PC-3 (cell line): ENCODE measurements around the gene IKBIP.

Experiments
- EZH2phosphoT487 ChIP-seq: fragments of 300-600 bp; sonication (generic); IDR thresholded peaks from 2 replicates; pipeline ENCODE4 v1.6.1; 2018; ENCODE audit warnings: mild to moderate bottlenecking, antibody characterized with exemption, low read length, borderline replicate concordance
- TF ChIP-seq, protein P1 (sequence below): fragments of 300-600 bp; sonication (generic); conservative IDR thresholded peaks from 2 replicates; pipeline ENCODE4 v1.5.1; 2017; ENCODE audit warnings: antibody characterized with exemption, low read depth, mild to moderate bottlenecking, low read length

DNA sequence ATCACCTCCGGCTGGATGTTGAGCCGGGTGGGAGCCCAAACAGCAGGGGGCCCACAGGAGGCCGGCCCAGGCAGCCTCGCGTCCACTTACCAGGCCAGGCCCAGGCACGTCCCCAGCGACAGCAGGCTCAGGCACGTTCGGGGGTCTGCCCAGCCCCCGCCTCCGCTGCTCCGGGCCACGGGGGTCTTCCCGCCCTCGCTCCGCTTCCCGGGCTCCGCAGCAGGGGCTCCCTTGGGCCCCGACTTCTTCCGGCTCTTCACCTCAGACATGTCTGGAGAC is 216 bp downstream of the IKBIP start:
- no peak for TF ChIP-seq EZH2phosphoT487
- TF ChIP-seq, protein P1, sequence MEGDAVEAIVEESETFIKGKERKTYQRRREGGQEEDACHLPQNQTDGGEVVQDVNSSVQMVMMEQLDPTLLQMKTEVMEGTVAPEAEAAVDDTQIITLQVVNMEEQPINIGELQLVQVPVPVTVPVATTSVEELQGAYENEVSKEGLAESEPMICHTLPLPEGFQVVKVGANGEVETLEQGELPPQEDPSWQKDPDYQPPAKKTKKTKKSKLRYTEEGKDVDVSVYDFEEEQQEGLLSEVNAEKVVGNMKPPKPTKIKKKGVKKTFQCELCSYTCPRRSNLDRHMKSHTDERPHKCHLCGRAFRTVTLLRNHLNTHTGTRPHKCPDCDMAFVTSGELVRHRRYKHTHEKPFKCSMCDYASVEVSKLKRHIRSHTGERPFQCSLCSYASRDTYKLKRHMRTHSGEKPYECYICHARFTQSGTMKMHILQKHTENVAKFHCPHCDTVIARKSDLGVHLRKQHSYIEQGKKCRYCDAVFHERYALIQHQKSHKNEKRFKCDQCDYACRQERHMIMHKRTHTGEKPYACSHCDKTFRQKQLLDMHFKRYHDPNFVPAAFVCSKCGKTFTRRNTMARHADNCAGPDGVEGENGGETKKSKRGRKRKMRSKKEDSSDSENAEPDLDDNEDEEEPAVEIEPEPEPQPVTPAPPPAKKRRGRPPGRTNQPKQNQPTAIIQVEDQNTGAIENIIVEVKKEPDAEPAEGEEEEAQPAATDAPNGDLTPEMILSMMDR, result peak; percentile 19; the same call in 1 of the 2 replicates
